Kidney (tissue), 14 donors: ENCODE measurements around the gene FARP1. TPM values are rescaled to one million over a fixed set of nuclear protein-coding genes. Genes with fewer than 3 reads are reported as not detected.

Source experiments
- DNase-seq, 5 donors: peaks; one replicate each; pipeline ENCODE4 v3.0.0-alpha.2; 2013 to 2020
- FAIRE-seq: peaks from 2 replicates; lab custom pipeline; 2012; peaks lifted over from hg19 to GRCh38; lab: Jason Lieb, UNC
- H3K27ac ChIP-seq, 2 donors: one replicate each; pipeline ENCODE4 v1.7.0; 2013; ENCODE audit warnings: low read depth in 2 of 2, low read length in 2 of 2, inconsistent platforms in 1 of 2
- H3K27me3 ChIP-seq: one replicate; pipeline ENCODE4 v1.7.1; 2013; ENCODE audit warnings: low read length, inconsistent platforms; ENCODE audit not compliant: control insufficient read depth, insufficient read depth
- H3K36me3 ChIP-seq, 3 donors: one replicate each; pipeline versions ENCODE4 v1.7.0 to v1.7.1; 2013; ENCODE audit warnings: low read length in 3 of 3, control low read depth in 1 of 3, inconsistent platforms in 1 of 3; ENCODE audit not compliant: insufficient read depth in 3 of 3, control insufficient read depth in 2 of 3
- H3K4me1 ChIP-seq, 3 donors: one replicate each; pipeline versions ENCODE4 v1.7.0 to v1.7.1; 2013; ENCODE audit warnings: low read length in 3 of 3, inconsistent platforms in 1 of 3, low read depth in 1 of 3; ENCODE audit not compliant: control insufficient read depth in 2 of 3, insufficient read depth in 2 of 3
- H3K4me3 ChIP-seq, 3 donors: one replicate each; pipeline versions ENCODE4 v1.7.0 to v1.8.1; 2013; ENCODE audit warnings: low read length in 3 of 3, control low read depth in 1 of 3, inconsistent platforms in 1 of 3
- H3K9ac ChIP-seq, 3 donors: one replicate each; pipeline versions ENCODE4 v1.7.0 to v1.7.1; 2013; ENCODE audit warnings: low read length in 3 of 3, control low read depth in 1 of 3, inconsistent platforms in 1 of 3
- H3K9me3 ChIP-seq, 3 donors: one replicate each; pipeline versions ENCODE4 v1.7.0 to v1.7.1; 2013; ENCODE audit warnings: low read length in 3 of 3, control low read depth in 1 of 3, inconsistent platforms in 1 of 3; ENCODE audit not compliant: control insufficient read depth in 2 of 3, insufficient read depth in 1 of 3
- intact Hi-C: fragments of 100-400 bp; cut with DNase I; formaldehyde crosslinking; loops from one replicate; pipeline ENCODE4 v1.11.1; 2022
- polyA plus RNA-seq: library from polyadenylated mRNA; stranded (reverse); fragments of 350-450 nt; fragmentation: Illumina TruSeq; extraction: RNeasy Lipid Tissue Mini Kit (QIAGEN cat#74804); gene quantifications from one replicate; pipeline ENCODE4 v1.2.3, GENCODE V29; 2014; ENCODE audit warnings: low read depth, low replicate concordance; ENCODE audit not compliant: insufficient read depth
- total RNA-seq: library from RNA; stranded (reverse); fragmentation: NEBNext Ultra II Directional; extraction: Animal tissue kit (Norgen Biotek cat#: 25700); gene quantifications from one replicate; pipeline ENCODE4 v1.2.1, GENCODE V29; 2021
- TF ChIP-seq, protein P1 (sequence below): IDR thresholded peaks from 3 replicates; pipeline ENCODE4 v1.5.1; 2012; ENCODE audit warnings: mild to moderate bottlenecking, moderate library complexity, borderline replicate concordance; ENCODE audit not compliant: insufficient read depth; ENCODE audit errors: extremely low read depth
- donor health status: control.
- donor health status: control.
- donor health status: control.
- donor health status: control.
- donor health status: control.
- donor health status: DM: yes; HTN: yes; CAD: no.
- donor health status: Normal renal cell carcinoma (clear cell type).

Gene FARP1
- total and polyA plus RNA-seq, 2 donors from 2014 or later = 123 to 229 TPM

GRCh38 chr13:98429531-98429930 is 286.6 kb downstream of the FARP1 start:
- Histone ChIP-seq H3K9ac (no peak overlapping the region), H3K4me3 (no peak overlapping the region), H3K4me1 (no peaks in the 10 kb centered on the region), H3K27ac (no peak overlapping the region), H3K27me3 (no peaks in the 10 kb centered on the region), H3K36me3 (peaks cover 11 to 55% (median 15%) of the 10 kb centered on the region in 3 donors), H3K9me3 (no peaks in the 10 kb centered on the region)
- TF ChIP-seq, protein P1, sequence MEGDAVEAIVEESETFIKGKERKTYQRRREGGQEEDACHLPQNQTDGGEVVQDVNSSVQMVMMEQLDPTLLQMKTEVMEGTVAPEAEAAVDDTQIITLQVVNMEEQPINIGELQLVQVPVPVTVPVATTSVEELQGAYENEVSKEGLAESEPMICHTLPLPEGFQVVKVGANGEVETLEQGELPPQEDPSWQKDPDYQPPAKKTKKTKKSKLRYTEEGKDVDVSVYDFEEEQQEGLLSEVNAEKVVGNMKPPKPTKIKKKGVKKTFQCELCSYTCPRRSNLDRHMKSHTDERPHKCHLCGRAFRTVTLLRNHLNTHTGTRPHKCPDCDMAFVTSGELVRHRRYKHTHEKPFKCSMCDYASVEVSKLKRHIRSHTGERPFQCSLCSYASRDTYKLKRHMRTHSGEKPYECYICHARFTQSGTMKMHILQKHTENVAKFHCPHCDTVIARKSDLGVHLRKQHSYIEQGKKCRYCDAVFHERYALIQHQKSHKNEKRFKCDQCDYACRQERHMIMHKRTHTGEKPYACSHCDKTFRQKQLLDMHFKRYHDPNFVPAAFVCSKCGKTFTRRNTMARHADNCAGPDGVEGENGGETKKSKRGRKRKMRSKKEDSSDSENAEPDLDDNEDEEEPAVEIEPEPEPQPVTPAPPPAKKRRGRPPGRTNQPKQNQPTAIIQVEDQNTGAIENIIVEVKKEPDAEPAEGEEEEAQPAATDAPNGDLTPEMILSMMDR = no peak
- intact Hi-C loops = no loop called here
- FAIRE-seq (no peak), DNase-seq (no peak)

DNA sequence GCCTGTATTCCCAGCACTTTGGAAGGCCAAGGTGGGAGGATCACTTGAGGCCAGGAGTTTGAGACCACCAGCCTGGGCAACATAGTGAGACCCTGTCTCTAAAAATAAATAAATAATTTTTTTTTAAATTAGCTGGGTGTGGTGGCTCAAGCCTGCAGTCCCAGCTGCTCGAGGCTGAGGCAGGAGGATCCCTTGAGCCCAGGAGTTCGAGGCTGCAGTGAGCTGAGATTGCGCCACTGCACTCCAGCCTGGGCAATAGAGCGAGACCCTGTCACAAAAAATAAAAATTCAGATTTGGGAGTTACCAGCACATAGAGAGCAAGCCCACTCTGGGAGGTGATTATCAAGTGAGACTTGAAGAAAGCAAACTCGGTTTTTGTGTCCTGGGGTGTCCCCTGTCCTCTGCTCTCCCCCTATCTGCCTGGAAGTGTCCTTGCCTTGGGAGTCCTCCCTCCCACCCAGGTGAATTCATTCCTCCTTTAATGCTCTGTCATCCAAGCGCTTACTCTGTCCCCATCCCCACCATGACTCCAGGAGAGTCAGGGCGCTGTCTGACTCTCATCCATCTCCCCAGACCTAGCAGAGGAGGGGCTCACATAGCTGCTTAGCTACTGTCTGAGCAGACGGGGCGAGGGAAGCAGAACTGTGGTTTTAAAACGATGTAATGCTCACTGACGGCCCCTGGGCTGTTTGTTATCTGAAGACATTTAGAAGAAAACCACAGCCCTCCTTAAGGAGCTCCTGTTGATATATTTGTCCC is 287.3 kb downstream of the FARP1 start:
- FAIRE-seq (no peak), DNase-seq (no peak)
- Histone ChIP-seq H3K27me3 (no peaks in the 10 kb centered on the region), H3K4me1 (no peaks in the 10 kb centered on the region), H3K36me3 (peaks cover 11 to 49% (median 15%) of the 10 kb centered on the region in 3 donors), H3K4me3 (no peak overlapping the region), H3K27ac (no peak overlapping the region), H3K9ac (no peak overlapping the region), H3K9me3 (no peaks in the 10 kb centered on the region)
- intact Hi-C loops = no loop called here
- TF ChIP-seq, protein P1 = no peak

GRCh38 chr13:98432638-98433037 is 289.7 kb downstream of the FARP1 start:
- Histone ChIP-seq H3K27me3 (no peaks in the 10 kb centered on the region), H3K36me3 (peaks cover 5 to 38% (median 23%) of the 10 kb centered on the region in 3 donors)
- intact Hi-C loops = no loop called here

More at GRCh38 chr13:98432638-98433037, 289.7 kb downstream of the FARP1 start:
- FAIRE-seq (no peak), DNase-seq (no peak)
- no peak overlapping the region for H3K9ac ChIP-seq
- H3K4me1 ChIP-seq = no peaks in the 10 kb centered on the region
- H3K4me3 ChIP-seq = no peak overlapping the region
- TF ChIP-seq, protein P1 = no peak
- no peaks in the 10 kb centered on the region for H3K9me3 ChIP-seq
- H3K27ac ChIP-seq = no peak overlapping the region
